GM12875 (cell line): ENCODE measurements around the gene KMT5B.

ENCODE experiments used
- H3K4me3 ChIP-seq: one replicate; pipeline ENCODE4 v1.5.1; 2011; ENCODE audit warnings: low read depth, low read length, control low read depth
- TF ChIP-seq, protein P1 (sequence below): IDR thresholded peaks from 2 replicates; pipeline ENCODE4 v1.5.1; 2011; ENCODE audit warnings: low read depth, mild to moderate bottlenecking, control low read depth, inconsistent platforms, low read length, moderate library complexity, borderline replicate concordance; ENCODE audit not compliant: insufficient read depth

KMT5B gene

DNA sequence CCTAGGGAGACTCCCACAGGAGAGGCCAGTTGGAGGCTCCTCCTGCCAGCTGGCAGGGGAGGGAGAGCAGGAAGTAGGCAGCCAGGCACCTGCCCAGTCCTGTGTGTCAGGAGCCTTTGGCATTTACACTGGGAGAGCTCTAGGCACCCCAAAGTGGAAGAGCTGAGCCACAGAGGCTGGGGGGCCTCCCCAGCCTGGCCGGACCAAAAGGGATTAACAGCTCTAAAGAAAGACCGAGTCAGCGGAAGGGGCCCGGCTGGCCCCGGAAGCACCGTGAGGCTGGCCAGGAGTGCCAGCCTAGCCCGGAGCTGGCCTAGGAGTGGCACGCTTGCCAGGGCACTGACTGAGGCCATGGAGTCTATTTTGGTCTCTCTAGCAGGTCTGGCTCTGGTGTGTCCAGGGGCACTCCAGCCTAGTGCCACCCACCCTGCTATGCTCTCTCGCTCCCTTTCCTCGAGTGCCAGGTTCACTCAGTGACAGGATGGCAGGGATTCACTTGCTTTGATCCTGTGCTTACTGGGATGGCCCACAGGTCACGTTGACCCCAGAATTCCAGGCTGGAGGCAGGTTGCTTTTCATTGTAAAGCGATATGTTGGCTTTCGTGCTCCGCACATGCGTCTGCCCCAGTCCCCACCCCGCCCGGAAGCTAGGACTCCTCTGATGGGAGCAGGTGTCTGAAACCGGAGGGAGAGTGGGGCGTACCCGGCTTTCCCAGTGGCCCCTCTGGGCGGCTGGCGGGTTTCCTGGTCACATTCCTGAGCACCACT lies 3.3 kb upstream of the KMT5B start:
- TF ChIP-seq, protein P1, sequence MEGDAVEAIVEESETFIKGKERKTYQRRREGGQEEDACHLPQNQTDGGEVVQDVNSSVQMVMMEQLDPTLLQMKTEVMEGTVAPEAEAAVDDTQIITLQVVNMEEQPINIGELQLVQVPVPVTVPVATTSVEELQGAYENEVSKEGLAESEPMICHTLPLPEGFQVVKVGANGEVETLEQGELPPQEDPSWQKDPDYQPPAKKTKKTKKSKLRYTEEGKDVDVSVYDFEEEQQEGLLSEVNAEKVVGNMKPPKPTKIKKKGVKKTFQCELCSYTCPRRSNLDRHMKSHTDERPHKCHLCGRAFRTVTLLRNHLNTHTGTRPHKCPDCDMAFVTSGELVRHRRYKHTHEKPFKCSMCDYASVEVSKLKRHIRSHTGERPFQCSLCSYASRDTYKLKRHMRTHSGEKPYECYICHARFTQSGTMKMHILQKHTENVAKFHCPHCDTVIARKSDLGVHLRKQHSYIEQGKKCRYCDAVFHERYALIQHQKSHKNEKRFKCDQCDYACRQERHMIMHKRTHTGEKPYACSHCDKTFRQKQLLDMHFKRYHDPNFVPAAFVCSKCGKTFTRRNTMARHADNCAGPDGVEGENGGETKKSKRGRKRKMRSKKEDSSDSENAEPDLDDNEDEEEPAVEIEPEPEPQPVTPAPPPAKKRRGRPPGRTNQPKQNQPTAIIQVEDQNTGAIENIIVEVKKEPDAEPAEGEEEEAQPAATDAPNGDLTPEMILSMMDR, result no peak
- H3K4me3 ChIP-seq, result no peak overlapping the region

DNA sequence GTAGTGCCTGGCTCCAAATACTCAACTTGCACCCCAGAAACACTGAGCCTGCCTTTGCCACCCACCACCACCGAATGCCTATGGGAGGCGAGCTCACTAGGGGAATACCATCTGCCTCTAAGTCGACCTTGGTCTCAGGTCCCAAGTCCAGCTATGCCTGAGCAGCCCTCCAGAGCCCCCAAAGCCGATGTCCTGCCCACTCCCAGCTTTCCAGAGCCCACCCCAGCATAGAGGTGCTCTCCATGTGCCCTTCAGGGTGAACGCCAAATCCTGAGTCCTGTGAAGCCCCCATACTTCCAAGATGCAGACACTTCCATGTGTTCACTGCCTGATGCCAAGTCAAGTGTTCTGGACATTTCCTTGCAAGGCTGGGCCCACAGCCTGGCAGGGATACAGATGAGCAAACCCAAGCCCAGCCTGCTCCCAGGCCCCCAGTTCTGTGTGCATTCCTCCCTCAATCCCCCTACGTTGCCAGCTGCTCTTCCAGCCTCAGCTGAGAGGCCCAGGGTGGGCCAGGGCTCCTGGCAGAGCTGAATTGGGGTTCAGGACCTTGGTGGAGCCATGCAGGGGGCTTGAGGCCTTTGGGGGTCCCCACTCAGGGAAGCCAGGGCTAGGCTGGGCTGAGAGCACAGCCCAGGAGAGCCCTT lies 2.6 kb upstream of the KMT5B start:
- H3K4me3 ChIP-seq, result no peak overlapping the region
- TF ChIP-seq, protein P1, result no peak

DNA sequence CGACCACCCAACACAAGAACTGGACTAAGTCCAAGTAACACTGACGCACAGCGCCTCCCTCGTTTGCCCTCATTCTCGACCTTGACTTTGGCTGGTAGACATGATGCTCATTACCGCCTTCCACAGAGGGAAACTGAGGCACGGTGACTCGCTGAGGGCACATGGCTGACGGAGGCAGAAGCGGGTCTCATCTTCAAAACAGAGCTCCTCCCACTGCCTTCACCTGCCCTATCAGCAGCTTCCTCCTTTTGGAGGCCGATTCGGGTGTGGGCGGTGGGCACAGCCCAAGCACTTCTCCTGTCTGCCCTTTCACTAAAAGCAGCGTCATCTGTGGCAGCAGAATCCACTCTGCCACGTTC lies 2.0 kb upstream of the KMT5B start:
- no peak overlapping the region for H3K4me3 ChIP-seq
- TF ChIP-seq, protein P1, result no peak

DNA sequence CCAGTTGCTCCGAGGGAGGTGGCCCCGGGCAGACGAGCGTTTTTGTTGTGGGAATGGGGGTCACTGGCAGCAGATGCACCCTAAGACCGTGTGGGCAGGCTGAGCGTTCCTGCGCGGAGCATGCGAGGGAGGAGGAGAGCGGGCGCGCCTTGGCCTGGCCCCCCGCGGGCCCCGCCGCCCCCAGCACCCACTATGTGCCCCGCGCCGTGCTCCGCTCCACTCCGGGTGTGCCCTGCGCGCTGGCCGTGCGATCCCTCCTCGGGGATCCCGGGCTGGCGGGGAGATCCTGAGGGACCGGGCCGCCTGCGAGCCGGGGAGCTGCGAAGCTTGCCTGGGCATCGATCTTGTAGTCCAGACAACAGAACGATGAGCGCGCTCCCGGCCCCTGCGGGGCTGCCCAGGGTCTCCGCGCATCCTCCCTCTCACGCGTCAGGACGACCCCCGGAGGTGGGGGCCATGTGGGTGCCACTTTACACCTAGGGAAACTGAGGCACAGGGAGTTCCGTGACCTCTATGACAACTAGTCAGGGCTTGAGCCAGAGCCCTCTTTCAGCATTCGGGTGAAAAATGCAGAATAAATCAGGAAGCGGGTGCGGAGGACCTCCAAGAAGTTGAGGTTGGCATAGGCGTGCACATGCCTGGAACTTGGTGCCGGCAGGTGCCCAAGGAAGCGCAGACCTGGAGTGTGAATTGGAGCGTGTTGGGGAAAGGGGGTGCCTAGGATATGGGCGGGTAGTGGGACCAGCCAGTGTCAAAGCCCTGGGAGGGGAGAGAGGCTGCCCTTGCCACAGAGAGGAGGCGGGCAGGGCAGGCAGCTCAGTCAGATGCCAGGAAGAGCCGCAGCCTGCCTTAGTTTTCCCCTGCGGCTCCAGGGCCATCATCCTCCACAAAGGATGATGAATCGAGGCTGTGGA lies 1.3 kb upstream of the KMT5B start:
- H3K4me3 ChIP-seq, result peak overlapping the region; percentile 71
- TF ChIP-seq, protein P1, result no peak

DNA sequence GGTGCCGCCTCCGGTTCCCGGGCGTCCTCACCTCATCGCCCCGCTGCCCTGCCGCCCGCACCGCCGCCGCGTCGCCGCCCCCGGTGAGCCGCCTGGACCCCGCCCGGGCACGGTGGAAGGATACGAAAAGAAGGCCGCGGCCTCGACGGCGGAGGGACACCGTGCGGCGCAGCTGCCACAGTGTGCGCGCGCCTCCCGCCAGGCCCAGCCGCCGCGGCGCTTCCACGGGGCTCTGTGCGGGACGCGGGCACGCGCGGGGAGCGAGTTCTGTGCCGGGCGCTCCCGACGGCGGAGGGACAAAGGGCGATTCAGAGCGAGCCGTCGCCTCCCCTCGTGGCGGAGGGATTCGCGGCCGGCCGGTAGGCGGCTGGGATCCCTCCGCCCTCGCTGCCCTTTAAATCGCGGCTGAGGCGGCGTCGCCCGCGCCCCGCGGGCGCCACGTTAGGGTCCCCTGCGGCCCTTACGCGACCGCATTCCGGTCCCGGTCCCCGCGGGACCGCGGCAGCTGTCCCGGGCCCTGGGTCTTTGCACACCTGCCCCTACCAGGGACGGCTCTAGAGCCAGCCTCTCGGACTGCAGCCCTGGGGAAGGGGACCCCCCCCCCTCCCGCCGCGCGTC lies 568 bp upstream of the KMT5B start:
- TF ChIP-seq, protein P1, result no peak
- peak overlapping the region; percentile 71 for H3K4me3 ChIP-seq

DNA sequence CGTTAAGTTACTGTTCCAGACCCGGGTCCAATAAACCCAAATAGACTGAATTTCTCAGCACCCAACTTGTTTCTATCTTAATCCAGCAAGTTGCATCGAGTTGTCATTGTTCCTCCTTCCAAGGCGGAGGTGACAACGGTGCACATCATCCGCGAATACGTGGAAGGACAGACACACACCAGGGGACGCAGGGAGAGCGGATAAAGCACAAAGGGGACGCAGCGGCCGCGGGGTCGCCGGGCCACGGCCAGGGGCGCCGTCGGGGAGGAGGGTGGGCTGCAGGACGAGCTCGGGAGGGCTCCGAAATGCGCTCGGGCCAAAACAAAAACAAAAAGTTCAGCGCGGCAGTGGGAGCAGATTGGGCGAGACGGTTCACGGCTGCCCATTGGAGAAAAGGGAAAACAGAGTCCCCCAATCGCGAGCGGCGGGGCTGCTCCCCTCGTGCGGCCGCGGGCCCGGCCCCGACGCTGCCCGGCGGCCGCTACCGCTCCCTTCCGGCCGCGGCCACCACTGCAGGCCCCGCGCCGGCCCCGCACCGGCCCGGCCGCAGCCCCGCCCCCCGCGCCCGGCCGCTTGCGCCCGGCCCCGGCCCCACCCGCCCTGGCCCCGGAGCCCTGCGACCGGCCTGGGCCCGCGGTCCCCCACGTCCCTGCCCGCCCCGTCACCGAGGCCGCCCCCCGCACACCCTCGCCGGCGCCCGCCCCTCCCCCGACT lies 518 bp downstream of the KMT5B start:
- peak overlapping the region; percentile 71 for H3K4me3 ChIP-seq
- TF ChIP-seq, protein P1, result peak; percentile 54
